ENCODE measurements around the gene AP1G2.

Gene AP1G2

DNA sequence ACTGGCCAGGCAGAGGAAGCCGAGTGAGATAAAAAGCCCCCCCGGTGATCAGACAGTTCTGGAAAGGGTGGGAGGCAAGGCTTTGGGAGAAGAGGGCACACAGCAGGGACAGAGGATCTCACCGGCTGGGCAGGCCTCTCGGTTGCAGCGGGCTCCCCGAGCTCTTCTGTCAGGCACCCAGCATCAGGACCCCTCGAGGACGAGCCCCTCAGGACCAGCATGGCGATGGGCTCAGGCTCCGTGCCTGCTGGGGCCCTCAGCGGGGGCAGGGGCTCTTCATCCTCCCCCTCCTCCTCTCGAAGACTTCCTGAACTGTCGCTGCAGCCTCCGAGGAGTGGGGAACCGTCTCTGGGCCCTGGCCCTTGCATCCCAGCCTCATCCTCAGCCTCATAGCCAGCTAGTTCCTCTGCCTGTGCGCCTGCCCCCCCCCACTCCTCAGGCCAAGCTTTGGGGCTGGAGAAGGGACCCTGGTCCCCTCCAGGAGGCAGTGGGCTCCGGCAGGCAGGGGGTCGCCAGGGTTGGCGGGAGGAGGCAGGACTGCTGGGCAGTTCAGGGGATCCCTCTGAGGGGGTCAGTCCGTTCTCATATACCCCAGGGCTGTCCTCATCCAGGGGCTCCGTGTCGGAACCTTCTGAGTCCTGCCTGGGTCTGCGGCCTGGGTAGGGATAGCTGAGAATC lies 3.4 kb upstream of the AP1G2 start:
- H2AFZ ChIP-seq (ENCODE audit: low read length, unreplicated experiment): no peak overlapping the region
- H3K79me2 ChIP-seq (ENCODE audit: control insufficient read depth, insufficient read depth, low read length, unreplicated experiment): no peaks in the 10 kb centered on the region
- peaks cover 9% of the 10 kb centered on the region for H3K4me1 ChIP-seq (ENCODE audit: control insufficient read depth, insufficient read depth, low read length, unreplicated experiment)
- H3K27me3 ChIP-seq (ENCODE audit: insufficient read depth, low read length): no peaks in the 10 kb centered on the region; the same call in 1 of the 2 replicates
- no peak overlapping the region for H3K4me3 ChIP-seq (ENCODE audit: low read depth, low read length)
- H3K36me3 ChIP-seq (ENCODE audit: insufficient read depth, low read length): no peaks in the 10 kb centered on the region
- no peak overlapping the region for H3K27ac ChIP-seq (ENCODE audit: low read depth, low read length)

DNA sequence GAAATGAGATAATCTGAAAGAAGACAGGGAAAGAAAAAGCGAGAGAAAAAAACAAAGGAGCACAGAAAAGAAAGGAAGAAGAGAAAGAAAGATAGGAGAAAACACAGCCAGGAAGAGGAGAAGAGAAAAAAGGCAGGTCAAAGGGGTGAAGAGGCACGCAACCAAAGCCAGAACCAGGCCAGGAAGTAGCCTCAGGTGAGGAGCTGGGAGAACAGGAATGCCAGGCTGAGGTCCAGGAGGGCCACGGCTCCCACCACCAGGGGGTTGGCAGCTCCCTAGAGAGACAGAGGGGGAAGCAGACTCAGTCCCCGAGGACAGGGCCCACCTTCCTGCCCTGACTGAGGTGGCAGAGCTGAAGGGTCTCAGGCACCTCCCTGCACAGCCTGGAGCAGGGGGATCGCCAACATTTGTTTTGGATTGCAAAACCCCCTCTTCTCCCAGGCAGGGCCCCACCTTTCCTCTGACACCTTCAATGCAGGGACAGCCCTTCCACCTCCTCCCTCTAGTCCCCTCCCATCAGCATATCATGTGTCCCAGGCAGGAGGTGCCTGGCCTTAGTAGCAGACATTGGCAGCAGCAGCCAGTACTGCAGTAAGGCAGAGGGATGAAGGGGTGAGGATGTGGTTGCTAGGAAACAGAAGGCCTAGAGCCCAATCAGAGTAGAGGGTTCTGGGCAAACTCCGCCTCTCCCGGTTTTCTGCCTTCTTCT lies 2.0 kb upstream of the AP1G2 start:
- Histone ChIP-seq H3K36me3 (ENCODE audit: insufficient read depth, low read length) (no peaks in the 10 kb centered on the region), H3K79me2 (ENCODE audit: control insufficient read depth, insufficient read depth, low read length, unreplicated experiment) (no peaks in the 10 kb centered on the region), H3K4me3 (ENCODE audit: low read depth, low read length) (no peak overlapping the region), H3K27me3 (ENCODE audit: insufficient read depth, low read length) (no peaks in the 10 kb centered on the region), H2AFZ (ENCODE audit: low read length, unreplicated experiment) (no peak overlapping the region), H3K4me1 (ENCODE audit: control insufficient read depth, insufficient read depth, low read length, unreplicated experiment) (peaks cover 9% of the 10 kb centered on the region), H3K27ac (ENCODE audit: low read depth, low read length) (no peak overlapping the region)

DNA sequence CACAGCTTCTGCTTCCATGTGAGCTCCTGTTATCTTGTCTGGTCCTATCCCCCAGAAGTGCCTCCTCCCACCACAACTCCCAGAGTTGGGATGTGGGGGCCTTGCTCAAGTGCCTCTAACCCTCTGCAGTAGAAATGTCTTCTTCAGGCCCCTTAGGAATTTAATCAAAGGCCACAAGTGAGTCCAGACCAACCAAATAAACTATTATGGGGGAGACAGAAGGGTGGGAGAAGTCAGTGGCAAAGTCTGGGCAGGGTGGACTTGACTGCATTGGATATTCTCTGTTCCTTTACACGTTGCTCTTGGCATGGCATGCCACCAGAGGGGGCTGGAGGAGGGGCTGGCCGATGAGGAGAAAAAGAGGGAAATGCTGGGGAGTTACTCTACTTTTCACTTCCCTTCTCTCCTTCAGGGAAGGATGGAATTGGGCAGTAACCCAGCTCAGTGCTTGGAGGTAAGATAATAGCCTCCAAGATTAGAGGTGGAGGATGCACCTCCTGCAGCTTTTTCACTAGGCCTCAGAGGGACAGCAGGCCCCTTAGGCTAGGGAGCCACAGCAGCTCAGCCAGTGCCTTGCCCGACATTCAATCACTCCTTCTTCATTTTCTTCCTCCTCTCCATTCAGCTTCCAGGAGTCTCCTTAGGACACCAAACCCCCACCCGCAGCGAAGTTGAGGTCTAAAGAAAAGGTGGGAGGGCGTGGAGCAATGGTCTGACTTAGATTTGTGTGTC lies 1.2 kb upstream of the AP1G2 start:
- Histone ChIP-seq H3K27ac (ENCODE audit: low read depth, low read length) (no peak overlapping the region), H3K79me2 (ENCODE audit: control insufficient read depth, insufficient read depth, low read length, unreplicated experiment) (no peaks in the 10 kb centered on the region), H3K36me3 (ENCODE audit: insufficient read depth, low read length) (no peaks in the 10 kb centered on the region), H2AFZ (ENCODE audit: low read length, unreplicated experiment) (no peak overlapping the region), H3K4me3 (ENCODE audit: low read depth, low read length) (peak overlapping the region; percentile 85; the same call in 1 of the 2 replicates), H3K4me1 (ENCODE audit: control insufficient read depth, insufficient read depth, low read length, unreplicated experiment) (peaks cover 9% of the 10 kb centered on the region), H3K27me3 (ENCODE audit: insufficient read depth, low read length) (no peaks in the 10 kb centered on the region)

DNA sequence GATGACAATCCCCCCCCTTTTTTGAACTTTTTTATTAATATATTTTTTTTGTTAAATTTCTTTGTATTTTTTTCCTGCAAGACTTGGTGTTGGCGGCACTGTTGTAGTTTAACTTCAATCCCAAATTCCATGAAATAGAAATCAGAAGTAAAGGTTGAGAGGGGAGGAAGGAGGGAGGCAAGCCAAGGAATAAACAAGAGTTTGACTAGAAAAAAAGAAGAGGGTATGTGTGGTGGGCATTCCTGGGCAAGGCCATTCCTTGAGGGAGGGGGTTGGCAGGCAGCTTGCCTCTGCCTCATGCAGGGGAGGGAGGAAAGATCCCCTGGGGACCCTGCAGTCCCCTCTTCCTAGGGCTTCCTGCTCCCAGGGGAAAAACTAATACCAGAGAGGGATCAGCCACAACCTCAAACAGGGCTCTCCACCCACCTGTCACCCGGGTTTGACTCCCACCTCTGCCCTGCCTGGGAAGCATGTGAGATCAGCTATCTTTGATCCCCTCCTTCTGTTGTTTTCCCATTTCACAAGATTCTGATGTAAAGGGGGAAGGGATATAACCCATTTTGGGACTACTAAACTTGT lies 519 bp upstream of the AP1G2 start:
- Histone ChIP-seq H3K27ac (ENCODE audit: low read depth, low read length) (0 out of 2 replicates have a peak overlapping the region, but pooled peaks have one; percentile 7), H3K79me2 (ENCODE audit: control insufficient read depth, insufficient read depth, low read length, unreplicated experiment) (no peaks in the 10 kb centered on the region), H3K4me1 (ENCODE audit: control insufficient read depth, insufficient read depth, low read length, unreplicated experiment) (peaks cover 9% of the 10 kb centered on the region), H2AFZ (ENCODE audit: low read length, unreplicated experiment) (peak overlapping the region; percentile 93), H3K4me3 (ENCODE audit: low read depth, low read length) (peak overlapping the region; percentile 85), H3K27me3 (ENCODE audit: insufficient read depth, low read length) (no peaks in the 10 kb centered on the region), H3K36me3 (ENCODE audit: insufficient read depth, low read length) (no peaks in the 10 kb centered on the region)

DNA sequence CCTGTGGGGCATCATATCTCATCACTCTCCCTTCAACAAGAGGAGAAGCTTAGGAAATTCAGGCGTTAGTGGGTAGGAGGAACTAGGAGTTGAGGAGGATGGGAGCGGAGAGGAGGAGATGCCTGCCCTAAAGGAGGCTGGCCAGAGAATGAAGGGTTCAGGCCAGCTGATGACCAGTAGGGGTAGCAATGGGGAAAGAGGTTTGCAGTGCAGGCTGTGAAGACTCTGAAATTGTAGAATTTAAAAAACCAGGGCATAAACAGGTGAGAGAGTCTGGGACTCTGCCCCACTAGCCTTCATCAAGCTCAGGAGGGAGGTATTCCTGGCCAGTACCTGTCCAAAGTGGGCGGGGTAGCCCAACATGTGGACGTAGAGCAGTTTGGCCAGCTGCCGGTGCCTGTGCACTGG lies 809 bp downstream of the AP1G2 start:
- H3K79me2 ChIP-seq (ENCODE audit: control insufficient read depth, insufficient read depth, low read length, unreplicated experiment): no peaks in the 10 kb centered on the region
- H3K4me1 ChIP-seq (ENCODE audit: control insufficient read depth, insufficient read depth, low read length, unreplicated experiment): peaks cover 9% of the 10 kb centered on the region
- no peaks in the 10 kb centered on the region for H3K36me3 ChIP-seq (ENCODE audit: insufficient read depth, low read length)
- H3K4me3 ChIP-seq (ENCODE audit: low read depth, low read length): peak overlapping the region; percentile 85
- H2AFZ ChIP-seq (ENCODE audit: low read length, unreplicated experiment): peak overlapping the region; percentile 93
- H3K27me3 ChIP-seq (ENCODE audit: insufficient read depth, low read length): no peaks in the 10 kb centered on the region
- H3K27ac ChIP-seq (ENCODE audit: low read depth, low read length): no peak overlapping the region

DNA sequence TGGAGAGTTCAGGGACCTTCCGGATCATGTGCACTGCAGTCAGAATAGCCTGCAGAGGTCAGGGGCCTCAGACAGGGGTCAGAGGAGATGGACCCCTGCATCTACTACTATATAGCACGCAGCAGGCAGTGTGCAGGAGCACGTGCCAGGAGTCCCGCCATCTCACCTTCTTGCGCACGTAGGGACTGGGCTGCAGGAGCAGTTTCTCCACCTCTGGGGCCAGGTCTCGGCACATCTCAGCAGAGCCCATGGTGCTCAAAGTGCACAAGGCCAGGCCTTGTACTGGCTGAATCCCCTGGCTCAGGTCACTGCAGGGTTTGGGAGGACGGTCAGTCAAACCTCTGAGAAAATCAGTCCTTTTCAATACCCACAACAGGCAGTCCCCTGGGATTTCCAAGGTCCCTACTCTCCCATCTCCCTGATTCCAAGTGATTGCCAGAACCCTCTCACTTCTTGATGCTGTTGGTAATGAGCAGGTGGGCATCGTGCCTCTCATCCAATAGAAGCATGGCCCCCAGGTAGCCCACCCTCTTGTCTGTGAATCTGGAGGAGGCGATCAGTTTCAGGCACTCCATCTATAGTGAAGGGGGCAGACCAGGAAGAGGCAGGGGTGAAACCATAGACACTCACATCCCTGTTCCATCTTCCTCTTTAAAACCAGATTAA lies 1.3 kb downstream of the AP1G2 start:
- H3K79me2 ChIP-seq (ENCODE audit: control insufficient read depth, insufficient read depth, low read length, unreplicated experiment): no peaks in the 10 kb centered on the region
- H3K36me3 ChIP-seq (ENCODE audit: insufficient read depth, low read length): no peaks in the 10 kb centered on the region
- no peaks in the 10 kb centered on the region for H3K27me3 ChIP-seq (ENCODE audit: insufficient read depth, low read length)
- no peak overlapping the region for H2AFZ ChIP-seq (ENCODE audit: low read length, unreplicated experiment)
- H3K4me1 ChIP-seq (ENCODE audit: control insufficient read depth, insufficient read depth, low read length, unreplicated experiment): peaks cover 9% of the 10 kb centered on the region
- H3K4me3 ChIP-seq (ENCODE audit: low read depth, low read length): peak overlapping the region; percentile 85; the same call in 1 of the 2 replicates
- no peak overlapping the region for H3K27ac ChIP-seq (ENCODE audit: low read depth, low read length)

DNA sequence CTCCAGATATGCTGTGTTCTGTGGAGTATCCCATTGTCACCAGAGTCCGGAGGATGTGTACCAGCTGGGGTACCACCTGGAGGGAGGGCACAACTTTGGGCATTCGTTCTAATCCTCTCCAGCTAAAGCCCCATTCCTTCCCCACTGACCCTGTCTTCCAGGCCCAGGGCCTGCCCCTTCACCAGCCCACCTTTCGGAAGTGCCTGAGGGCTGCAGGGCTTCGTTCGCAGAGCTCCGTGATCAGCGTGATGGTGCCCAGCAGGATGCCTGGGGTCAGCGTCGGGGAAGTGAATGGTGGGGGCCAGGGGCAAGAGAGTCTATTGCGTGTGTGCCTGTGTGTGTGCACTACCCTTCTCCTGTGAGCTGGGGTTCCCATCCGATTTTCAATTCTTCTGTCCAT lies 2.0 kb downstream of the AP1G2 start:
- Histone ChIP-seq H3K79me2 (ENCODE audit: control insufficient read depth, insufficient read depth, low read length, unreplicated experiment) (no peaks in the 10 kb centered on the region), H3K27me3 (ENCODE audit: insufficient read depth, low read length) (no peaks in the 10 kb centered on the region), H3K36me3 (ENCODE audit: insufficient read depth, low read length) (no peaks in the 10 kb centered on the region), H3K4me1 (ENCODE audit: control insufficient read depth, insufficient read depth, low read length, unreplicated experiment) (peaks cover 9% of the 10 kb centered on the region), H2AFZ (ENCODE audit: low read length, unreplicated experiment) (no peak overlapping the region), H3K4me3 (ENCODE audit: low read depth, low read length) (no peak overlapping the region), H3K27ac (ENCODE audit: low read depth, low read length) (no peak overlapping the region)

DNA sequence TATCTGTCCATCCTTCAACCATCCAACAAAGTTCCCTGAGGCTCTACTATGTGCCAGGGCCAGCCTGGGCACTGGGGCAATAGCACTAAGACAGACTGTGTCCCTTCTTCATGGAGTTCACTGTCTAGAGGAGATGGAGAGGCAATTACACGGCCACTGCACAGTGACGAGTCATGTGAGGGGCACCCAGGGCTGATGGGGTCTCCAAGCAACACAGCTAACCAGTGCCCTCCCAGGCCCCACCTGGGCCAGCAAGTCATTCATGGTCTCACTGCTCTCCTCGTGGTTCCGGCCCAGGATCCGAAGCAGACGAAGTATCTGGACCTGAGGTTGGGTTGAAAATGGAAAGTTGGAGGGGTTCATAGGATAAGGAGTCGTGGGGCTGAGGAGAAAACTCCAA lies 2.7 kb downstream of the AP1G2 start:
- H2AFZ ChIP-seq (ENCODE audit: low read length, unreplicated experiment): no peak overlapping the region
- H3K79me2 ChIP-seq (ENCODE audit: control insufficient read depth, insufficient read depth, low read length, unreplicated experiment): no peaks in the 10 kb centered on the region
- no peaks in the 10 kb centered on the region for H3K27me3 ChIP-seq (ENCODE audit: insufficient read depth, low read length)
- H3K27ac ChIP-seq (ENCODE audit: low read depth, low read length): no peak overlapping the region
- H3K4me1 ChIP-seq (ENCODE audit: control insufficient read depth, insufficient read depth, low read length, unreplicated experiment): peaks cover 13% of the 10 kb centered on the region
- no peak overlapping the region for H3K4me3 ChIP-seq (ENCODE audit: low read depth, low read length)
- H3K36me3 ChIP-seq (ENCODE audit: insufficient read depth, low read length): 0 out of 2 replicates have a peak, but pooled peaks cover 4% of the 10 kb centered on the region

DNA sequence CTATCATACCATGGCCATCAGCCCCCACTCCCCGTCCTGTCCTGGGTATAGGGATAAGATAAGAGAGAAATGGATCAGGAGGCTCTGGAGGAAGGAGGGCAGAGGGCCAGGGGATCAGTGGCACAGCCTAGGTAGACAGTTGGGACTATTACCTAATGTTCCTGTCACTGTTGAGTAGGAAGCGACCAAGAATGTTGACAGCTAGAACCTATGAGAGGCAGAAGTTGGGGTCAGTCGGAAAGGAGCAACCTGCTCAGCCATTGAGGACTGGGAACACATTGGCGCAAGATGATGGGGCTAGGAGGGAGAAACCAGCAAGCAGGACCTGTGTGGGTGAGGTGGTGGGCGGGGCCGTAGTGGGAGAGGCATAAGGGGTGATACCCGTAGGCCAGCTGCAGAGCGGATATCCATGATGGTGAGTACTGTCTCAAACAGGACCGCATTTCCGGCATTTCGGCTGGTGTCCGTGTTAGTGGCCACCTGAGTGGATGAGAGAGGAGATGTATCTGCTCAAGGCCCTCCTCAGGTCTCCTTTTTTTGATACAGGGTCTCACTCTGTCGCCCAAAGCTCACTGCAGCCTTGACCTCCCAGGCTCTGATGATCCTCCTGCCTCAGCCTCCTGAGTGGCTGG lies 3.3 kb downstream of the AP1G2 start:
- no peak overlapping the region for H2AFZ ChIP-seq (ENCODE audit: low read length, unreplicated experiment)
- 0 out of 2 replicates have a peak, but pooled peaks cover 4% of the 10 kb centered on the region for H3K36me3 ChIP-seq (ENCODE audit: insufficient read depth, low read length)
- H3K4me1 ChIP-seq (ENCODE audit: control insufficient read depth, insufficient read depth, low read length, unreplicated experiment): peaks cover 17% of the 10 kb centered on the region
- H3K27ac ChIP-seq (ENCODE audit: low read depth, low read length): no peak overlapping the region
- H3K79me2 ChIP-seq (ENCODE audit: control insufficient read depth, insufficient read depth, low read length, unreplicated experiment): no peaks in the 10 kb centered on the region
- H3K4me3 ChIP-seq (ENCODE audit: low read depth, low read length): no peak overlapping the region
- H3K27me3 ChIP-seq (ENCODE audit: insufficient read depth, low read length): no peaks in the 10 kb centered on the region
